ENCODE measurements around the gene POU5F1. TPM values are rescaled to one million over a fixed set of nuclear protein-coding genes. Genes with fewer than 3 reads are reported as not detected.

The POU5F1 gene
- not detected in 2 replicates for total RNA-seq (ENCODE audit: low replicate concordance)

DNA sequence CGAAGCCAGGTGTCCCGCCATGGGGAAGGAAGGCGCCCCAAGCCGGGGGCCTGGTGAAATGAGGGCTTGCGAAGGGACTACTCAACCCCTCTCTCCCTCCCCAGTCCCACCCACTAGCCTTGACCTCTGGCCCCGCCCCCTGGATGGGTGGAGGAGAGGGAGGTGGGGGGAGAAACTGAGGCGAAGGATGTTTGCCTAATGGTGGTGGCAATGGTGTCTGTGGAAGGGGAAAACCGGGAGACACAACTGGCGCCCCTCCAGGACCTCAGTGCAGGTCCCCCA lies at the start of gene POU5F1:
Gene POU5F1 (minus strand): TSS at position 83 of the 282 bp plus-strand sequence. CDS start 62 bp downstream, at position 21.

DNA sequence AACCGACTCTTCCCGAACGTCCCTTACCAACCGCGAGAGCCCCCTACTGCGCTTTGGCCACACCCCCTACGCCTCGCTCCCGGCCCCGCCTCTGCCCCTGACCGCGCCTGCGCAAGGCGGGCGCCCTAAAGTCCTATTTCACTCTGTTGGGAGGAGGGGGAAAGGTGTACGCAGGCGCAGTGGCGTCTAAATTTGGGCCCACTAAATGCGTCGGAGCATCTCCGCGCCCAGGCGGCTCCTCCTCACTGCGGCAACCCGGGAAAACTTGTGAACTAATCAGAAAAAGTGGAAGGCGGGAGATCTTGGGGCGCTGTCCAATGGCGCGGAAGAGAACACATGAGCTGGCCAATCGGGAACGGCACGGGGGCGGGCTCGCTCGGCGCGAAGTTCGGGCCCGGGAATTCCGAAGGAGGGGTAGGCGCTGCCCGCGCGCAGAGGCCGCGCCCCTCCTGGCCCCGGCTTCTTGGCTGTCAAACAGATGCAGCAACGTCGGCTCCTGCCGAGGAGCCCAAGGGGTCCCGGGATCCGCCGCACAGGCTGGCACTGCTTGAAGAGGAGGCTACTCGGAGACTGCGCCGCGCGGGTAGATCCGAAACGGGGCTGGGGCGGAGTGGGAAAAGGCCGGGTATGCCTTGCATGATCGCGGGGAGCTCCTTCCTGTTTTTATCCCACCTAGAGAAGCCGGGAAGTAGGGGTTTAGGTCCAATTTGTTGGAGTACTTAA lies 12.2 kb downstream of the POU5F1 start, which contains the start of gene TCF19:
Gene TCF19 (plus strand): TSS at position 450 of the 723 bp plus-strand sequence. CDS start 881 bp downstream, outside the sequence.

DNA sequence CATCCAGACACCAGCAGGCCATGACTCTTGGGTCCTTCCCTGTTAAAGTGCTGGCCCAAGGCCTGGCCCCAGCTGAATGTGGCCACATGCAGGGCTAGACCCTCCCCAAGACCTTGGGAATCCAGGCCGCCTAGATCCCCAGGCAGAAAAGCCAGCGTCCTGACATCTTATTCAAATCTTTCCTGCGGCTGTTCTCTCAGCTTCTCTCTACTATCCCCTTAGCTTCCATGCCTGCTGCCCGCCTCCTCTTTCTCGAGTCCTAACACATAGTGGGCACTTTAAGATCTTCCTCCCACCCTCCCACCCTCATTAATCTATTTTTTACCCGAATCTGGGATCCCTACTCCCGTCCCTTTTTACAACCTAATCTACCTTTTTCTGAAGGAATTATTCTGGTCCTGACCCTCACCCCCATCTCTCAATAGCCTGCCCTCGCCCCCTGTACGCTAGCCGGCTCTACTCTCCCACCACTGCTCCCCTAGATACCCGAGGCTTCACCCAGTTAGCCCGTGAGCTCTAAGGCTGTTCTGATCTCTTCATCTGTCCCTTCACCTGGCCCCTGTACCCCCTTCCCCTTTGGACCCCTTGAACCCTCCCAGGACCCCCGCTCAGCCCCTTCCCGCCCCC lies 12.9 kb downstream of the POU5F1 start, which contains the start of gene CCHCR1:
Gene CCHCR1 (minus strand): TSS at position 290 of the 627 bp plus-strand sequence. CDS start 202 bp downstream, at position 88.

DNA sequence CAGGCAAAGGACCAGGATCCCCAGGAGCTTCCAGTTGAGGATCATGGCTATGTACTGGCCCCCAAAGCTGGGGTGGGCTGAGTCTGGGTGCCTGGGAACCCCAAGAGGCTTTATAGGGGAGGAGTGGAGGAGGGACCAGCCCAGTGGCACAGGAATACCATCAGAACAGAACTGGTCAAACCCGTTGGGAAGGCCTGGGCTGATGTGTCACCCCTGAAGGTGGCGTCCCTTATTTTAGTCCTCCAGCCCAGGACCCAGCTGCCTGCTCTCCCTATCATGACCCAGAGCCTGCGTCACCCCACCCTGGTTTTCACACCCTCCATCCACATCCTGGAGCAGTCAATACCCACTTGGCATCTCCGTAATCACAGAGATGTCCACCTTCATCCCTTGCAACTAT lies 31.5 kb downstream of the POU5F1 start, which contains the start of gene PSORS1C2:
Gene PSORS1C2 (minus strand): TSS at position 85 of the 400 bp plus-strand sequence. CDS start 40 bp downstream, at position 45.

DNA sequence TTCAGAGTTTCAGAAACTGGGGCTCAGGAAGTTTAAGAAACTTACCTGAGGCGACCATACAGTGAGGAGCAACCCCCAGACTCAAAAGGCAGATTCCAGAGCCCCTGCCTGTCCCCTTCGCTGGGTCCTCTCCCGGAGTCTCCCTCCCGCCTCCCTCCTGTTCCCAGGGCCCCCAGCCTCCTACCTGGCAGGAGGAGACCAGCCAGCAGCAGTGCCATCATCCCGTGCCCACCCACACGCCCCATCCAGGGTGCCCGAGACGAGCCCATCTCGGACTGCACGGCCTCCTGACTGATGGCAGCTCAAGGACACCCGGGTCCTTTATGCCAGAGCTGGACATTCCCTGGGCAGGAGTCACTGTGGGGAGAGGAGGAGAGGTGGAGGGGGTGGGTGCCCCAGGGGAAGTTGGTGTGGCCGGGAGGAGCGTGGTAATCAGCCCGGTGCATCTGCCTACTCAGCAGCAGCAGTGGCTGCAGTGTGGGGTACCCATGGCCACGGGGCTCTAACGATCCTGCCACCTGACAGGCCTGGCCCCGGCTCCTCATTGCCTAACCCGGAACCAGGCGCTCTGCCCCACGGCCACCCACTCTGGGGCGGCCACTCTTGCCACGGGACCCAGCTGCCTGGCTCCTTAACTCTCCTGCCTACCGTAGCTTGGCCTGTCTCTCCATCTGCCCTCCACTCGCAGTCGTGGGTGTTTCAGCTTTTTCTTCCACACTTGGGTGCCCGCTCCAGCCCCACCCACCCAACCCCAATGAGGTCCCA lies 50.1 kb downstream of the POU5F1 start, which contains the start of gene CDSN:
Gene CDSN (minus strand): TSS at position 296 of the 765 bp plus-strand sequence. CDS start 27 bp downstream, at position 269.

DNA sequence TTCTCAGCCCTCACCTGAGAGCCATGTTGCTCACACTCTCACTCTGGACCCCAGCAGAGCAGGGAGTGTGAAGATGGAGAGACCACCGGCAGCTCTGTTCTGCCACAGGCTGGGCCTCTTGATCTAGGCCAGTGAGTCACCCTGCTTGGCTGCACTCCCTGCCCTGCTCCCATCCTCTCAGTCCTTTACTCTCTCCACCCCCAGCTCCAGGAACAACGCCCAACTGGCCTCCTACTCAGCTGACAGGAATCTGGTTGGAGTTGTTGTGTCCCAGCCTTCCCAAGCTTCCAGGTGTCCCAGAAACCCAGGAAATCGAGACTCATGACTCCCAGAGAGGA lies 56.0 kb downstream of the POU5F1 start, which contains the start of gene PSORS1C1:
Gene PSORS1C1 (plus strand): TSS at position 260 of the 338 bp plus-strand sequence. CDS start 14,833 bp downstream, outside the sequence.

Other genes with a start within 250 kb of the POU5F1 start
- not detected in 2 replicates for gene SFTA2, start 238.5 kb downstream of the POU5F1 start, total RNA-seq (ENCODE audit: low replicate concordance)
- not detected in 2 replicates for gene MUCL3, start 229.7 kb downstream of the POU5F1 start, total RNA-seq (ENCODE audit: low replicate concordance)
- gene MUC21, start 187.0 kb downstream of the POU5F1 start, total RNA-seq (ENCODE audit: low replicate concordance), result not detected in 2 replicates
- gene MUC22, start 160.2 kb downstream of the POU5F1 start, total RNA-seq (ENCODE audit: low replicate concordance), result not detected in 2 replicates
- 0.08 TPM in 1 of 2 replicates, not detected in the other for gene C6orf15, start 58.1 kb downstream of the POU5F1 start, total RNA-seq (ENCODE audit: low replicate concordance)
- gene PSORS1C1, start 55.9 kb downstream of the POU5F1 start, total RNA-seq (ENCODE audit: low replicate concordance), result 1.2 and 1.5 TPM in 2 replicates
- gene CDSN, start 50.2 kb downstream of the POU5F1 start, total RNA-seq (ENCODE audit: low replicate concordance), result not detected in 2 replicates
- gene PSORS1C2, start 31.6 kb downstream of the POU5F1 start, total RNA-seq (ENCODE audit: low replicate concordance), result 0.08 TPM in 1 of 2 replicates, not detected in the other
- gene CCHCR1, start 12.9 kb downstream of the POU5F1 start, total RNA-seq (ENCODE audit: low replicate concordance), result 13.1 and 14.2 TPM in 2 replicates
- gene TCF19, start 12.1 kb downstream of the POU5F1 start, total RNA-seq (ENCODE audit: low replicate concordance), result 1.3 and 6.6 TPM in 2 replicates
- 103 and 155 TPM in 2 replicates for gene HLA-C, start 101.4 kb upstream of the POU5F1 start, total RNA-seq (ENCODE audit: low replicate concordance)
- gene HLA-B, start 186.5 kb upstream of the POU5F1 start, total RNA-seq (ENCODE audit: low replicate concordance), result 195 and 476 TPM in 2 replicates
- gene MICA, start 232.9 kb upstream of the POU5F1 start, total RNA-seq (ENCODE audit: low replicate concordance), result 31.5 and 118 TPM in 2 replicates